Hepatocyte (in vitro differentiated cells): Measurements from ENCODE around the gene MINDY3. TPM values are rescaled to one million over a fixed set of nuclear protein-coding genes. Genes with fewer than 3 reads are reported as not detected.

Experiments
- DNase-seq: peaks from one replicate; pipeline ENCODE4 v3.0.0-alpha.2; 2016; ENCODE audit warnings: low spot score
- H2AFZ ChIP-seq: fragments of 200-600 bp; sonication (generic); 2 replicates; pipeline ENCODE4 v1.6.0; 2016; ENCODE audit warnings: antibody characterized with exemption, mild to moderate bottlenecking
- H3K27ac ChIP-seq: fragments of 200-600 bp; sonication (generic); 2 replicates; pipeline ENCODE4 v1.5.1; 2016; ENCODE audit warnings: mild to moderate bottlenecking
- H3K27me3 ChIP-seq: fragments of 200-600 bp; sonication (generic); 2 replicates; pipeline ENCODE4 v1.6.1; 2016
- H3K36me3 ChIP-seq: fragments of 200-600 bp; sonication (generic); replicated peaks from 2 replicates; pipeline ENCODE4 v1.5.1; 2016; ENCODE audit warnings: low read depth; ENCODE audit not compliant: insufficient read depth
- H3K4me1 ChIP-seq: fragments of 200-600 bp; sonication (generic); 2 replicates; pipeline ENCODE4 v1.5.1; 2016; ENCODE audit warnings: mild to moderate bottlenecking, moderate library complexity; ENCODE audit not compliant: insufficient read depth
- H3K4me2 ChIP-seq: fragments of 200-600 bp; sonication (generic); 2 replicates; pipeline ENCODE4 v1.6.0; 2016
- H3K4me3 ChIP-seq: fragments of 200-600 bp; sonication (generic); 2 replicates; pipeline ENCODE4 v1.5.1; 2016; ENCODE audit warnings: mild to moderate bottlenecking
- H3K79me2 ChIP-seq: fragments of 200-600 bp; sonication (generic); 2 replicates; pipeline ENCODE4 v1.6.0; 2017; ENCODE audit warnings: mild to moderate bottlenecking
- H3K9me2 ChIP-seq: fragments of 200-600 bp; sonication (generic); replicated peaks from 2 replicates; pipeline ENCODE4 v1.6.0; 2017; ENCODE audit warnings: mild to moderate bottlenecking; ENCODE audit not compliant: insufficient read depth
- H3K9me3 ChIP-seq: fragments of 200-600 bp; sonication (generic); 2 replicates; pipeline ENCODE4 v1.5.1; 2016; ENCODE audit warnings: low read depth, mild to moderate bottlenecking
- H4K20me1 ChIP-seq: fragments of 200-600 bp; sonication (generic); 2 replicates; pipeline ENCODE4 v1.6.0; 2016; ENCODE audit warnings: mild to moderate bottlenecking; ENCODE audit not compliant: insufficient read depth, poor library complexity, severe bottlenecking
- CTCF ChIP-seq: fragments of 200-600 bp; sonication (generic); IDR thresholded peaks from 2 replicates; pipeline ENCODE4 v1.5.1; 2016; ENCODE audit warnings: antibody characterized with exemption, mild to moderate bottlenecking; ENCODE audit not compliant: poor library complexity
- EZH2 ChIP-seq: fragments of 200-600 bp; sonication (generic); IDR thresholded peaks from 2 replicates; pipeline ENCODE4 v1.6.1; 2016; ENCODE audit warnings: antibody characterized with exemption, mild to moderate bottlenecking, borderline replicate concordance
- EZH2phosphoT487 ChIP-seq: fragments of 200-600 bp; sonication (generic); IDR thresholded peaks from one replicate; pipeline ENCODE4 v1.6.1; 2018; ENCODE audit warnings: antibody characterized with exemption, mild to moderate bottlenecking, low read depth, moderate library complexity; ENCODE audit not compliant: unreplicated experiment, severe bottlenecking
- WGBS: methylation state at CpG from one replicate; pipeline ENCODE4 v1.1.6; 2016; ENCODE audit warnings: low lambda C conversion rate; ENCODE audit errors: missing lambda C conversion rate; 5-methylcytosine and 5-hydroxymethylcytosine counted together
- polyA plus RNA-seq: library from polyadenylated mRNA; unstranded; fragments of >200 nt; fragmentation: Nextera tagmentation; extraction: Ambion mirVana; gene quantifications from 2 replicates; pipeline ENCODE4 v1.2.1, GENCODE V29; 2016
- total RNA-seq: library from RNA; depleted of rRNA; stranded (reverse); fragments of >200 nt; gene quantifications from 2 replicates; pipeline ENCODE4 v1.2.3, GENCODE V29; 2014

The MINDY3 gene
- total RNA-seq (28.9 and 37.6 TPM in 2 replicates), polyA plus RNA-seq (16.5 and 18.1 TPM in 2 replicates)

GRCh38 chr10:15859906-15860691, at the start of gene MINDY3:
TSS of gene MINDY3 (minus strand) at chr10:15860507. CDS start at chr10:15860299, 208 bp downstream.
- Histone ChIP-seq H3K27ac (peak within 1 kb of the TSS; percentile 67), H2AFZ (peak within 1 kb of the TSS; percentile 94), H3K27me3 (peaks cover 13% of the 10 kb centered on the region), H3K4me1 (peaks cover 29% of the 10 kb centered on the region), H3K9me3 (no peaks in the 10 kb centered on the region), H3K4me3 (peak within 1 kb of the TSS; percentile 60), H4K20me1 (no peaks in the 10 kb centered on the region), H3K4me2 (peak within 1 kb of the TSS; percentile 73), H3K36me3 (no peaks in the 10 kb centered on the region), H3K9me2 (no peaks in the 10 kb centered on the region), H3K79me2 (peaks cover 44% of the 10 kb centered on the region)
- WGBS: 1% methylated on average over 47 of the region's 47 CpGs
- DNase-seq: peak; percentile 86
- TF ChIP-seq EZH2phosphoT487: no peak
- TF ChIP-seq CTCF: no peak
- no peak for TF ChIP-seq EZH2

GRCh38 chr10:15901889-15902288, 41.6 kb upstream of the MINDY3 start:
- no peak overlapping the region for H2AFZ ChIP-seq
- 46% methylated on average over 3 of the region's 3 CpGs for WGBS
- H3K9me3 ChIP-seq: no peaks in the 10 kb centered on the region
- H3K36me3 ChIP-seq: no peaks in the 10 kb centered on the region
- no peaks in the 10 kb centered on the region for H3K27me3 ChIP-seq
- TF ChIP-seq EZH2: no peak
- no peak for TF ChIP-seq EZH2phosphoT487
- no peak for TF ChIP-seq CTCF
- H3K79me2 ChIP-seq: no peaks in the 10 kb centered on the region
- no peak overlapping the region for H3K27ac ChIP-seq
- no peak for DNase-seq
- H4K20me1 ChIP-seq: no peaks in the 10 kb centered on the region
- no peak overlapping the region for H3K4me3 ChIP-seq
- no peak overlapping the region for H3K4me2 ChIP-seq
- no peaks in the 10 kb centered on the region for H3K9me2 ChIP-seq
- no peaks in the 10 kb centered on the region for H3K4me1 ChIP-seq

- Histone ChIP-seq H4K20me1 (no peaks in the 10 kb centered on the region), H3K4me2 (no peak overlapping the region), H3K9me3 (no peaks in the 10 kb centered on the region), H3K4me3 (no peak overlapping the region), H3K27ac (no peak overlapping the region), H3K79me2 (no peaks in the 10 kb centered on the region), H3K27me3 (no peaks in the 10 kb centered on the region), H3K36me3 (no peaks in the 10 kb centered on the region), H2AFZ (no peak overlapping the region), H3K4me1 (no peaks in the 10 kb centered on the region), H3K9me2 (no peaks in the 10 kb centered on the region)
- 70% methylated on average over 4 of the region's 4 CpGs for WGBS
- no peak for DNase-seq
- TF ChIP-seq CTCF (peak; percentile 11), EZH2 (no peak)
Measured at GRCh38 chr10:15898046-15898445, 37.7 kb upstream of the MINDY3 start.
